ENCODE data around the gene IGFBP4.
A peak's percentile ranks its signal among the peaks of the same experiment; 100 is the strongest.

Gene IGFBP4

DNA sequence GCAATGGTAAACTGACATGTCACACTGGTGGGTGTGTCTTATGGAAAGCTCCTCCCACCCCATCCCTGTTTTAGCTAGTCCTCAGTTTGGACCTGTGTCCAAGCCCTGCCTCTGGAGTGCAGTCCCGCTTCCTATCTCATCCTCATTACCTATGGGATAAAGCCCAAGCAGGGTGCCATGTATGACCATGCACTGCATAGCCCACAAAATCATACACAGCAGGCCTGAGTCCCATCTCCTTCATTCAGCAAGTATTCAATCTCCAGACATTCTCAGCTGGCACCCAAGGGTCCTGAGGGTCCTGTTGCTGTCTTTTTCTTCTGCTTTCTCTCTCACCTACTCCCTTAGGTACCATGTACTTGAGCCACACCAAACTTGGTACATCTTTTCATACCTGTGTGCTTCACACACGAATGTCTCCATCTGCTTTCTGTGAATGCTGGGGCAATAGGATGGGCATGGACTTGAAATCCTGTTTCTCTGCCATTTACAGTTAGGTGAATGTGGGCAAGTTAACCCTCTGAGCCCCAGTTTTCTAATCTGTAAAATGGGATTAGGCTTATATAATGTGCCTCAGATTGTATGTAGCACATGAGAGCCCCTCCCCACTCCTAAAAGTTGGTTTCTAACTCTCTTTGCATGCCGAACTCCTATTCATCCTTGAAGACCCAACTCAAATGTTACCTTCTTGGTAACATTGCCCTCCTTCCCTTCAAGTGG, 29.6 kb downstream of the IGFBP4 start:
- no peak for DNase-seq

DNA sequence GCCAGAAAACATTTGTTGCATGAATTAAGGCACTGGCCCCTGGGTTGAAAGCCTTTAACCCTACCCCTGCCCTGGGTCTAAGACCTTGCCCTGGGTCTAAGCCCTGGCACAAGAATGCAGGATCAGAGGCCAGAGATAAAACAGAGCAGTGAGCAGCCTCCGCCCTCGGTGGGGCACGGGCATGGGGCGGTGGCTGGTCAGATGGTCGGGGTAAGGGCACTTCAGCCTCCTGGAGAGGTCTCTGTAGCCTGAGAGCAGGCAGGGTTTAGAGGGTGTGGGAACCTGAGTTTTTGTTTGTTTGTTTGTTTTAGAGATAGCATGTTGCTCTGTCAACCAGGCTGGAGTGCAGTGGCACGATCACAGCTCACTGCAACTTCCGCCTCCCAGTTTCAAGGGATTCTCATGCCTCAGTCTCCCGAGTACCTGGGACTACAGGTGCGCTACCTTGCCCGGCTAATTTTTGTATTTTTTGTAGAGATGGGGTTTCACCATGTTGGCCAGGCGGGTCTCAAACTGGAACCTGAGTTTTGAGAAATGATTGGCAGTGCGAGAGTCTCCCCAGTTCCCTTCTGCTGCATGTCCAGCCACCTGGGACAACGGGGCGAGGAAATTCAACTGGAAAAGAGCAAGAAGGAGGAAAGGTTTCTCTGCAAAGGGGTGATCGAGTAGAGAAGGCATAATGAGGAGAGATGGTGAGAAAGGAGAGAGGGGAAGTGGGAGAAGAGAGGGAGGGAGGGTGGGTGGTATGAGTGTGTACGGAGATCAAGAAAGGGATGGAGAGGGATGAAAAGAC, 30.5 kb downstream of the IGFBP4 start:
- no peak for DNase-seq

DNA sequence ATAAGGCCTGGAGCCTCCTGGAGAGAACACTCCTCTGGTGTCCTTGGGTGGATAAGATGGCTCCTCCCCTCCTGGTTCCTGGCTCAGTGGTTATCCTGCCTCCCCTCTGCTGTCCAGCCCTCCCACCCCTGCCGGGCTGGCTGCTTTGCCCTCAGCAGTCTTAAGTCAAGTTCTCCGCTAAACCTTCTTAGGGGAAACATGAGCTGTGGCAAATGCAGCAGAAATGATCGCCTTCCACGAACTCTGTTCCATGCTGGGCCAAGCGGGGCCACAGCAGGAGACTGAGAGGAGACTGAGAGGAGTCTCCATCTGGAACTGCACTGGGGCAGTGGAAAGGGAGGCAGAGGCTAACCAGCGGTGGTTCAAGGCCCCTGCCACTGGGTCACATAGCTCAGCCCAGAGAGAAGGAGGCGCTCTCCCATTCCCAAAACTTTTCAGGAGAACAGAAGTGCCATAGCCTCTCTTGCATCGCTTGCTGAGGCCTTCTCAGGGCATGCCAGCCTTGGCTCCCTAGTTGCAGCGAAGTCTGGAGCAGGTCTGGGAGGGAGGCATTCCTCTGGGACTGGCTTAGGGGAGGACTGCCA, 31.3 kb downstream of the IGFBP4 start:
- DNase-seq = no peak

DNA sequence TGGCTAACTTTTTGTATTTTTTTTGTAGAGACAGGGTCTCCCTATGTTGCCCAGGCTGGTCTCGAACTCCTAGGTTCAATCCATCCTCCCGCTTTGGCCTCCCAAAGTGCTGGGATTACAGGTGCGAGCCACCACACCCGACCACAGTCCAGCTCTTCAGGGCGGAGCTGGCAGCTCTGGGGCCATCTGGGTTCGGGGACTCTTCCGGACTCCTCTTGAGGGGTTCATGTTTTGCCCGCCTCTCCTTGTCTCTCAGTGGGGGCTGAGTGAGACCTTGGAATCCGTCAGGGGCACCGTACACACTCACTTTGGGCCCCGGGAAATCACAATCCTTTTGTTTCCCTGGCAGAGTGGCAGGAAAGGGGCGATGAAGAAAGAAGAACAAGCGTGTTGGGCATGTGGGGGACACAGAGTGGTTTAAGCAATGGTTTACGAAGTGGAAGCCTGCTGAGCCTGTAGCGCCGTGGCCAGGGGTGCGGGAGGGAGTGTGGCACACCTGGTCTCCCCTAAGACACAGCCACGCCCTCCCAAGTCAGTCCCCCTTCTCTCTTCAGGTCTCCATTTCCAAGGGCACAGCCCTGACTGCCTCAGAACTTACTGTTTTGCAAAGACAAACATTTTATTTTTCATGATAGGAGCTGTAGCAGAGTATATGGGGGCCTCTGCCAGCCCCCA, 32.1 kb downstream of the IGFBP4 start:
- DNase-seq = no peak

DNA sequence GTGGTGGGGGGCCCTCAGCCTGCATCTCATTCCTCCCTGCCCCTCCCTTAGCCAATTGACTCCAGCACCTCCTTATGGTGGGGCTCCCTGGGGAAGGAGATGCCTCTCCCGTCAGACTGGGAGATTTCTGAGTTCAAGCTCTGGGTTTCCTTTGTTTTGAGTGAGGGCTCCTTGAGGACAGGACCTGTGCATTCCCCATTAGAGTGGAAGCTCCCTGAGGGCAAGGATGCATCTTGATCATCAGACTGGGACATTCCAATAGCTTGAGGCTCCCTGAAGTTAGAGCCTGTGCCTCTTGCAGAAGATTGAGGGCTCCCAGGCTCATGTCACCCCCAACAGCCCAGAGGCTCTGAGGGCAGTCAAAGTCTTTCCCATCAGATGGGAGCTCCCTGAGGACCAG, 34.5 kb downstream of the IGFBP4 start:
- no peak for DNase-seq

DNA sequence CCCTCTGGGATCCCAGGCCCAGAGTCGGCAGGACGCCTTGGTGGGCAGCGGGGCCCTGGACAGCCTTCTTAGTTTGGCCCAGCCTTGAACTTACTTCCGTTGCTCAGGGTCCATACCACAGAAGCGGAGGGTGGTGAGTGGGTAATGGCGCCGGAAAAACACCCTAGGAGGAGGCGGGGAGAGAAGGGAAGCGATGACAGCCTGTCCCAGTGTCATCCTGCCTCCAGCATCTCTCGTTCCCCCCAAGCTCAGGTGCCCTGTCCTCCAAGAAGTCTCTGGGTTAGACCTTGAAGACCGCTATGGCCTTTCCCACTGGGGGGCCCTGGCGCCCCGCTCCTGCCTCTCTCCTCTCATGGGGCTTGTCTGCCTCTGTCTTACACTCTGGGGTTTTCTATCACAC, 35.2 kb downstream of the IGFBP4 start:
- DNase-seq = no peak

DNA sequence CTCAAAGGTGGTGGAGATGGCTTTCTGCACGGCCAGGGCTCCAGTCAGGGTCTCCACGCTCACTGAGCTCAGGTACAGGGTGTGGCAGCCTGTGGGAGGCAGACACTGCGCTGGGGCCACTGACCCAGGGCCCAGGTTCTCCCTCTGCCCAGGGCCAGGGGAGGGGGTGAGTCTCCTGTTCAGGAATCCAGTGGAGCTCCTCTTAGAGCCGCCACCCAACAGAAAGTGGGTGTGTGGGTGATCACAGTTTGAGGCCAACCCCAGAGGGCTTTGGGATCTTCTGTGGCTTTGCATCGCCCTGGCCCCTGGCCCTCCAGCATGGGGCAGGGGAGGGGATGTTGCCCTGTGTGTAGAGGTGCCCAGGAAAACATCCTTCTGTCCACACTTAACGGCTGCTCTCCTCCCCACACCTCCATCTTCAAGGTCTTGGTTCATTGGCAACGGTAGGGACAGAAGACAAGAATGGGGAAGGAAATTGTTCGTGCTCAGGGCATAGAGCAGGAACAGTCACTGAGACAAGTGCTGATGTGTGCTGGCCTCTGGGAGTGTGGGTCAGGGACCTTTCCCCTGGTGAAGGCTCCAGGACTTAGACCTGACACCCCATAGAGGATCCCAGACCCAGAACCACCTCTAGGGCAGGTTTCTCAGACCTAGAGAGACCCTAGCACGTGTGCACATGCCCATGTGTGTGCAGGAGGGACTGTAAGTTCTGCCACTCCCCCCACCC, 36.7 kb downstream of the IGFBP4 start:
- DNase-seq = peak in 2 of 3 donors; percentile 22 to 28

DNA sequence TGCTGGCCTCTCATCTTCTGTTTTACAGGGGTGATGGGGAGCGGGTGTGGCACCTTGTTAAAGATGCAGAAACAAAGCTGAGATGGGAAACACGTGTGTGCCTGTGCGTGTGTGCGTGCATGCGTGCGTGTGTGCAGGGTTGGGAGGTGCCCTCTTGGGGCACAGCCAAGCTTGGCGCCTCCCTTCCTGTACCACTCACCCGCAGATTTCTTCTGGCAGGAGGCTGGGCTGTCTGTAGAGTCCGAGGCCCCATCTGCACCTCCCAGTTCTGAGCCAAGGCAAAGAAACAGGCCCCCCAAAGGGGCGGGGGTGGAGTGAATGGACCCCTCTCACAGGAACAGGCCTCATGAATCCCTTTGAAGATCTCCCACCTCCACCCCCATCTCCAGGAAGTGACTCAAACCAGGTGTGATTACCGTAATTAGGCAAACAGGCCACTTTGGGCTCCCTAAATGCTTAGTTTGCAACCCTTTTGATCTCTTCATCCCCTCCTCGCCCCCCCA, 37.3 kb downstream of the IGFBP4 start:
- no peak for DNase-seq

DNA sequence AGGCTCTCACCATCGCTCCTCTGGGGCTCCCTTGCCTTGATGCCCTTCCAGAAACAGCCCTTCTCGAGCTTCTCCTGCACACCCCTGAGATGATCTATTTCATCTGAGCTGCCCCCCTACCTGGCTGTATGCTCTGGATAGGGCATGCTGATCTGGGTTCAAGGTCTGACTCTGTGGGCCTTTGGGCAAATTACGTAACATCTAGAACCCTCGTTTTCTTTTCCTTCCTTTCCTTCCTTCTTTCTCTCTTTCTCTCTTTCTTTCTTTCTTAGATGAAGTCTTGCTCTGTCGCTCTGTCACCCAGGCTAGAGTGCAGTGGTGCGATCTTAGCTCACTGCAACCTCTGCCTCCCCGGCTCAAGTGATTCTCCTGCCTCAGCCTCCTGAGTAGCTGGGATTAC, 37.9 kb downstream of the IGFBP4 start:
- DNase-seq = no peak

DNA sequence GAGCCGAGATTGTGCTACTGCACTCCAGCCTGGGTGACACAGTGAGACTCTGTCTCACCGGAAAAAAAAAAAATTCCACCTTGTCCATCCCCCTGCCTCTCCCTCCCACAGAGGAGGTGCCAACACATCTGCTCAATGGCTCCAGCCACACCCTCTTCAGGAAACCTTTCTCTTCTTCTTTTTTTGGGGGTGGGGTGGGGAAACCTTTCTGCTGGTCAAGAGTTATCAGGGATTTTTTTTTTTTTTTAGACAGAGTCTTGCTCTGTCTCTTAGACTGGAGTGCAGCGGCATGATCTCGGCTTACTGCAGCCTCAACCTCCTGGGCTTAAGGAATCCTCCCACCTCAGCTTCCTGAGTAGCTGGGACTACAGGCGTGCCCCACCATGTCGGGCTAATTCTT, 39.5 kb downstream of the IGFBP4 start:
- DNase-seq = no peak

DNA sequence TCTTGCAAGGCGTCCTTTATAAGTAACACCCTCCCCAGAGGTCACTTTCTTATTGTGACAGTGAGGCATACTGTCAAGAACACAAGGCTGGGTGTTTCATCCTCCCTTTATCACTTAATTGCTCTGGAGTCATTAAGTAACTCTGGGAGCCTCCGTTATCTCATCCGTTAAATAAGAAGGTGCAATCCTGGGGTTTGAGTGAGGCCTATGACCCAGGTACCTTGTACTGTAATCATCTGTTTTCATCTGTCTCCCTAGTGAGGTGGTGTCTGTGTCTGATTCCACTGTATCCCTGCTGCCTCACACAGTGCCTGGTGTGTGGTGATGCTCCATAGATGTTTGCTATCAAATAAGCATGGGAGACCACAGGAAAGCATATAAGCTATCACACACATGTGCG, 40.4 kb downstream of the IGFBP4 start:
- DNase-seq = no peak

DNA sequence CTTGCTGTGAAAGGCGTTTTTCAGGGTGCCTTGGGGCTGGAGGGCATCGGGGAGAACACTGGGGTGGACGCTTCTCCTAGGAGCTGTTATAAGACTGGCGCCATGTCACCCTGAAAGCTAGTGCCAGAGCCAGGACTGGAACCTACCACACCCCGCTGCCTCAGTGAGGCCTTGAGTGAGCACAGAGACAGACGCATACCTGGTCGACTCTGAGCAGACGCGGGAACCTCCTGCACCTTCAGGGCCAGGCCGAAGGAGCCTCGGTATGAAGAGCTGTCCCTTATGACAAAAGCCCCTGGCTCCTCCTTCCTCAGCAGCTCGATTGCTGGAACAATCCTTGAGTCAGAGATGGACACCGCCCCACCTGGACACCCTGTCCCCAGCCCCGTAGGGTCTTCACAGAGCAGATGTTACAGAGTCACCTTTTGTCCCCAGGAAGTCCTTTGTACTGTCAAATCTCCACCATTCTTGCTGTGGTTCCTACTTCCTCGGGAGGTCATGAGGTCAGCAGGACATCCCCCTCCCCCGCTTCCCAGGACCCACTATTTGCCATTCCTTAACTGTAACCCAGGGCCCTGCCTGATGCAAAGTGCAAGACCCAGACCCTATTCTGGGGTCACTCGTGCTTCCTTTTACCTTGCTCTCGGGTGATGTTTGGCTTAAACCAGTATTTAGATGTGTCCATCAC, 41.2 kb downstream of the IGFBP4 start:
- no peak for DNase-seq

DNA sequence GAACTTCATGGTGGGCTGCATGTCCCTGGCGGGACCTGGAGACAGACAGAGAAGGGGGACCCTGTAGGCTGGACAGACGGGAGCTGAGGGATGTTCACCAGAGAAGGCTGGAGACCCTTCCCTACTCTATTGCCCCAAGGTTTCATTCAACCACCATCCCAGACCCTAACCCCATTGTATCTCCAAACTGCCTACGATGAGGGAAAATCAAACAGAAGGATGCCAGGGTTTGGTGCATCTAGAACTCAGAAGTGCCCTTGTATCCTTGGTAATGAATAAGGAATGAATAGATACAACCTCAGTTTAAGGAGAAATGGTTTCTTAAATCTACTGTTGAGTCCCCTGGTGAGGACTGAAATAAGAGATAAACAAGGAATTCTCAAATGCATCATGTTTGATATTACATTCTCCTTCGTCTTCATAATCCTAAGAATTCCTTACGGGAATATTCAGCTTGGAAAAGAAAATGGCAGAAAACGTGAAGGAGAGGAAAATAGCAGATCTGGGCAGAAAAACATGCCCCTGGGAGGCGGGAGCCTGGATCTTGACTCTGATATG, 41.8 kb downstream of the IGFBP4 start:
- no peak for DNase-seq

DNA sequence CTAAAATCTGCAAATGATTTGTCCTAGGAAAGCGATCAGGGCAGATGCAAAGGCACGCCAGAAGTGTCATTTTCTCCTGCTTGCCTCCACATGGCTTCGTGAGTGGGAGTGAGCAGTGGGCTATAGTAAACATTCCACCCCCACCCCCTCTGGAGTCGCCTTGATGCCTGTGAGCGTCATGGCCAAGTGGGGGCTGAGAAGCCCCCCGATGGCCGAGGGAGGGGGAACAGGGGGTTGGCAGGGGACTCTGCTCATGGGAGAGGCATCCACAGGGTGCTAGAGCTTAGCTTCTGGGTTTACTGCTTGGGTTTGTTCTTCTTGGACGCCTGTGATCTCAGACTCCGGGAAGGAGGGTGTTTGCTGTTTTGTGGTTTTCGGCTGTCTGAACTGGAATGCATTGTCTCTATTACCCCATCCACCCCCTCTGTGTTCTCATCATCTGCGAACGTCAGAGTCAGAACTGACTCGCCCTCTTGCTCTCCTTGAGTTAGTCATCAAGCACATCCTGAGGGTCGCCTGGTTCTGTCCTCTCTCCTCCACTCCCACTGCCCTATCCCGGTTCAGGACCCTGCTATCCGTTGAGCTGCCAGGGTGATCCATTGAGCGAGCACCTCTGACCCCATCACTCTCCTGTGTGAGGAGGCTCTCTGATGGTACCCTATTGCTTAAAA, 42.7 kb downstream of the IGFBP4 start:
- DNase-seq = peak; percentile 64 to 81 (median 72)

DNA sequence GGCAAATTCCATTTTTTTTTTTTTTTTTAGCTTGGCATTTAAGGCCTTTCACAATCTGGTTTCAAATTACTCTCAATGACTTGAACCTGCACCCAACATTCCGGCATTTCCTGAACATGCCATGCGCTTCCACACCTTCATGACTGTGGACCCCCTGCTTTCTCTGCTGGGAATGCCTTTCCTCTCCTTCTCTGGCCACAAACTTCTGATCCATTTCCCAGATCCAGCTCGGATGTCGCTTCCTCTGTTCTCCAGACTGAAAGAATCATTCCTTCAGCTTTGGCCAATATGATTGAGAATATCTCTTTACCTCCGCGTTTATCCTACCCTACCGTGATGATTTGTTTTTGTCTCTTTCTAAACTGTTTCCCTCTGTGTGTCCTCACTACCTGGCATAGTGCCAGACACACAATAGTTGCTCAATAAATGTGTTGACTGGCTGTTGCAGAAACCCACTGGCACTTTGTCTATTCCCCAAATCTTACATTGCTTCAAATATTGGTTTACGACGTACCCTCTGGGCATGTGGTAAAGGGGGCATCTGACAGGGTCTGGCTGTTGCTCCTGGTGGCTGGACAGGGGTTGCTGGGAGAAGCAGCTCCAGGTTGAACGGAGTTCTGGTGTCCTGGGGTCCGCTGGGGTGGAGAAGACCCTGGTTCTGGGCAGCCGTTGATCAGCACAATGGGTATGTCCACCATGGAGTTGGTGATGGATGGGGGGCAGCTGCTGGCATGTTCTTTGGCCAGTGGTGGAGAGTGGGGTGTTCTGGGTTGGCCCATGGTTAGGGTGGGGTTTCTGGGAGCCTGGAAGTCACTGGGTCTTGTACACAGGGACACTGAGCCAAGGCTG, 43.5 kb downstream of the IGFBP4 start:
- peak; percentile 37 to 57 (median 56) for DNase-seq

DNA sequence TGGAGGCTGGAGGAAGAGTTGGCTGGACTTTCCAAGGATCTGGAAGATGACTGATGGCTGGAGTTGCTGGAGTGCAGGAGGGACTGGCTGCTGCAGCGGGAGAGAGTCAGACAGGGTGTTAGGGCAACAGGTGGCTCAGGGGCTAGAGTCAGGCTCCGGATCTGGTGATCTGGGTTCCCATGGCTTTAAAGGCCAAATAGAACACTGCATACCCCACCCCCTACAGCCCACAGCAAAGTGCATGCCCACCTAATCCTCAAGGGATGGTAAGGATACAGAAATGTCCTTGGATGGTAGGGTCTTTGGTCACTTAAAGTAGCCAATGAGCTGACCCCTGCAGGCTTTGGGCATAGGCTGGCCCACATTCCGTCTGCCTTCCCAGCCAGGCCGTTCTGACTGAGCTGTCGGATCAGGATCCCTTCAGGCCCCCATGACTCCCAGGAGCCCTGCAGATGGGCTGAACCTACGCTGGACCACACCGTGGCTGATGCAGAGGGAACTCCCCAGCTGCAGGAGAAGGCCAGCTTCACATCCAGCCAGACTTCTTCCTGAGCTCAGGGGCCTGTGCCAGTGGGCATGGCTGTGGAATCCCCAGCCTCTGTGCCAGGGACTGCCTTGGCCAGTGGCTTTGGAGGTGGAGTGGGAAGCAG, 44.2 kb downstream of the IGFBP4 start:
- no peak for DNase-seq

DNA sequence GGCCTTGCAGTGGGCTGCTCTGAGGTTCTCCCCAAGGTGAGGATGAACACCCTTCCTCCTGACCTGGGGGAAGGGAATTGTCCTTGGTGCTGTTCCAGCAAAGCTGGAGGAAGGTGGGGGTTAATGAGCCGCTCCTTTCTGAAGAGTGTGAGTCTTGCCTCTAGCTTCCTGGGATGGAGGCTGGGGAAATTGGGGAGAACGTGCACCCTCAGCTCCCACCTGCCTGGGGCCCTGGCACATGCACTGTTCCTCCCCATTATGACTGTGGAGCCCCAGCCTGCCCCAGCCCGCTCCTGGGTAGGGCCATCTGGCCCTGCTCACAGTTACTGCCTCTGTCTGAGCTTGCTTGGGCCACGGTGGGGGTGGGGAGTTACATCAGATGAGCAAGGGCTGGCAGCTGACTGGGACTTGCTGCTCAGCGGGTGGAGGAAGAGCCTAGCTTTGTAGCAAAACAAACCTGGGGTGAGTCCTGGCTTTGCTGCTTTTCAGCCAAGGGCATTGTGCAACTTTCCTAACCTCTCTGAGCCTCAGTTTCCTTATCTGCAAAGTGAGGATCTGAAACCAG, 47.1 kb downstream of the IGFBP4 start:
- peak in 1 of 3 donors; percentile 24 for DNase-seq

DNA sequence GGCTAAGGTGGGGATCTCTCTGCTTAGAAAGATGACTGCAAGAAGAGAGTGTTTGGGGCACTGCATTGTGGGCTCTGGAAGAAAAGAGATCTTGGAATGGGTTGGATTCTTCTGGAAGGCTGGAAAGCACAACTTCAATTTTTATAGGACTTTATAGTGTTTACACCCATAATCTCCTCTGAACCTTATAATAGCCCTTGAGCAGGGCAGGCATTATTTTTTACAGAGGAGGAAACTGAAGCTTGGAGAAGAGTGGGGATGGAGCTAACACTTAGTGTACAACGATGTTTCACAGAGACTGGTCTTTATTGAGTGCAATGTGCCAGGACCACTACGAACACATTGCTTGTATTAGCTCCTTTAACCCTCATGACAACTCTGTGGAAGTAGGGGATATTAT, 47.7 kb downstream of the IGFBP4 start:
- no peak for DNase-seq

DNA sequence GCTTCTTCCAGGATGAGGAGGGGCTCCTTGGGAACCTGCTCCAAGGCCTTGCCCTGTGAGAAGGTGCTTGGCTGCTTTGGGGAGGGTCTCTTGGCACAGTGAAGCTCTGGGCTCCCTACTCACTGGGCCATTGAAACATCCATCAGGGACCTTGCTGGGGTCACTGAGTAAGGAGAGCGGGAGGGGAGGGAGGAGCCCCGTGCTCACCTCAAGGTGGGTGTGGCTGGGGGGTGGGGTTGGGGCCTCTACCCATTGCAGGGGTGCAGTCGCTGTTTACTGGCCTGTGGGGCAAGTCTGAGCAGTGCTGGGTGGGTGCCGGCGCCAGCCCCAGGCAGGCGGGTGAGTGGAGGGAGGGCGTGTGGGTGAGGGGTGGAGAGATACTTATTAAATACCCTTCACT, 48.2 kb downstream of the IGFBP4 start:
- DNase-seq = no peak
